Measurements from ENCODE around the gene DHRS1. TPM values are rescaled to one million over a fixed set of nuclear protein-coding genes. Genes with fewer than 3 reads are reported as not detected.

DHRS1 gene
- polyA plus RNA-seq, 2 of the 4 experiments (the other 2 are of a cell fraction): 15.1 to 17.4 TPM

GRCh38 chr14:24308342-24309124, 9.0 kb upstream of the DHRS1 start:
- Histone ChIP-seq H3K4me2 (peak overlapping the region; percentile 55), H3K4me1 (peaks cover 16% of the 10 kb centered on the region), H3K4me3 (no peak overlapping the region), H3K9me3 (no peaks in the 10 kb centered on the region), H3K27ac (peak overlapping the region; percentile 29 to 75; a peak in 4 of 6 replicates)
- TF ChIP-seq ZSCAN20 (CRISPR knock-in tag; IDR thresholded peaks at IDR 0.05) (no peak), CTCF (IDR thresholded peaks at IDR 0.05) (peak; percentile 27; the same call in 1 of the 3 replicates)
- 63% methylated on average over 7 of the region's 7 CpGs for WGBS (ENCODE audit: missing lambda C conversion rate)
- ChIA-PET CTCF (interaction anchor here (0.7 to 46.6 kb wide), 22 partner anchors 10 to 200 kb away, joined by 3 to 1142 read pairs (median 6); partner anchors contain the start of genes ADCY4, CBLN3, DHRS1 and EMC9), POLR2A (interaction anchor here (0.6 to 3.4 kb wide), 8 partner anchors 9 to 194 kb away, joined by 3 to 23 read pairs (median 7); partner anchors contain the start of genes CBLN3, CHMP4A, DCAF11 and DHRS1)
- DNase-seq (ENCODE audit: low read depth in 1 of 2, low spot score in 1 of 2) (no peak), ATAC-seq (peak; percentile 3 to 38; a peak in 3 of 6 replicates), FAIRE-seq (no peak)

- peak within 1 kb of the TSS; percentile 43 to 75; a peak in 4 of 6 replicates for H3K27ac ChIP-seq
- ATAC-seq: peak; percentile 77 to 93
- WGBS (ENCODE audit: missing lambda C conversion rate): 50% methylated on average over 6 of the region's 6 CpGs
- H3K4me3 ChIP-seq: no peak within 1 kb of the TSS
- peak; percentile 66 to 77 for DNase-seq (ENCODE audit: low read depth in 1 of 2, low spot score in 1 of 2)
- peaks cover 16% of the 10 kb centered on the region for H3K4me1 ChIP-seq
- TF ChIP-seq CTCF (IDR thresholded peaks at IDR 0.05): peak; percentile 92
- TF ChIP-seq CHD4 (IDR thresholded peaks at IDR 0.05; ENCODE audit: borderline replicate concordance): no peak
- TF ChIP-seq SMC3 (IDR thresholded peaks at IDR 0.05): peak; percentile 53; the same call in 2 of the 3 replicates
- no peak for TF ChIP-seq FOSL2 (IDR thresholded peaks at IDR 0.05)
- peak; percentile 31; the same call in 1 of the 2 replicates for TF ChIP-seq FOSL2 (CRISPR knock-in tag; IDR thresholded peaks at IDR 0.05)
- peak; percentile 32 to 41; a peak in 3 of 5 replicates for TF ChIP-seq RAD21 (conservative IDR thresholded peaks at IDR 0.05 in 1 of 2, IDR thresholded peaks at IDR 0.05 in 1 of 2)
- H3K9me3 ChIP-seq: no peaks in the 10 kb centered on the region
- CTCF ChIA-PET: interaction anchor here (1.1 to 46.6 kb wide), 25 partner anchors 10 to 778 kb away, joined by 3 to 1142 read pairs (median 4); partner anchors contain the start of genes ADCY4, CBLN3, DHRS1 and EMC9
- peak within 1 kb of the TSS; percentile 55 for H3K4me2 ChIP-seq
- POLR2A ChIA-PET: interaction anchor here (0.6 to 3.4 kb wide), 8 partner anchors 8 to 193 kb away, joined by 3 to 23 read pairs (median 7); partner anchors contain the start of genes CBLN3, CHMP4A, DCAF11 and DHRS1
- peak; percentile 49 for FAIRE-seq
Measured at GRCh38 chr14:24307575-24308341, 8.2 kb upstream of the DHRS1 start, which contains the start of gene CIDEB. TSS of gene CIDEB (minus strand) at chr14:24307977. CDS start at chr14:24307858, 119 bp downstream.

- CTCF ChIA-PET: interaction anchor here (1.0 to 46.6 kb wide), 19 partner anchors 9 to 777 kb away, joined by 3 to 1142 read pairs (median 6); partner anchors contain the start of genes ADCY4, CBLN3, DHRS1 and EMC9
- ATAC-seq: no peak
Measured at GRCh38 chr14:24307156-24307574, 7.6 kb upstream of the DHRS1 start.

More at GRCh38 chr14:24307156-24307574, 7.6 kb upstream of the DHRS1 start:
- WGBS (ENCODE audit: missing lambda C conversion rate): 92% methylated on average over 10 of the region's 11 CpGs
- FAIRE-seq: no peak
- peak overlapping the region; percentile 43 to 75; a peak in 3 of 6 replicates for H3K27ac ChIP-seq
- DNase-seq (ENCODE audit: low read depth in 1 of 2, low spot score in 1 of 2): no peak
- TF ChIP-seq, protein P1, sequence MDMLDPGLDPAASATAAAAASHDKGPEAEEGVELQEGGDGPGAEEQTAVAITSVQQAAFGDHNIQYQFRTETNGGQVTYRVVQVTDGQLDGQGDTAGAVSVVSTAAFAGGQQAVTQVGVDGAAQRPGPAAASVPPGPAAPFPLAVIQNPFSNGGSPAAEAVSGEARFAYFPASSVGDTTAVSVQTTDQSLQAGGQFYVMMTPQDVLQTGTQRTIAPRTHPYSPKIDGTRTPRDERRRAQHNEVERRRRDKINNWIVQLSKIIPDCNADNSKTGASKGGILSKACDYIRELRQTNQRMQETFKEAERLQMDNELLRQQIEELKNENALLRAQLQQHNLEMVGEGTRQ (IDR thresholded peaks at IDR 0.05): no peak
- no peak for TF ChIP-seq EHF (CRISPR knock-in tag; IDR thresholded peaks at IDR 0.05)
- no peaks in the 10 kb centered on the region for H3K9me3 ChIP-seq
- peaks cover 16% of the 10 kb centered on the region for H3K4me1 ChIP-seq
- POLR2A ChIA-PET: interaction anchor here (1.6 to 3.4 kb wide), 2 partner anchors 36 to 65 kb away, joined by 13 to 23 read pairs; partner anchors contain the start of genes RABGGTA and TINF2
- no peak overlapping the region for H3K4me3 ChIP-seq
- peak overlapping the region; percentile 55 for H3K4me2 ChIP-seq

All from A549 (cell line).